K562 (cell line): ENCODE results near the gene AGAP1.

ENCODE experiments used
- FOXK1 ChIP-seq: sonication (generic); formaldehyde crosslinking; IDR thresholded peaks from 2 replicates; pipeline ENCODE4 v1.8.0; 2022; ENCODE audit warnings: missing genetic modification reagents, mild to moderate bottlenecking, borderline replicate concordance
- TEAD4 ChIP-seq, 2 experiments: sonication (generic) in 1 of 2; formaldehyde crosslinking in 1 of 2; IDR thresholded peaks; 2 replicates each; pipeline versions ENCODE4 v1.6.1 to v1.8.0; 2012 to 2022; ENCODE audit warnings: borderline replicate concordance in 1 of 2, inconsistent platforms in 1 of 2, low read length in 1 of 2, mild to moderate bottlenecking in 1 of 2, missing genetic modification reagents in 1 of 2
- TF ChIP-seq, protein P1 (sequence below), 3 experiments: IDR thresholded peaks in 2 of 3; conservative IDR thresholded peaks in 1 of 3; 2 replicates each; pipeline ENCODE4 v1.5.1; 2011 to 2012; ENCODE audit warnings: low read length in 3 of 3, mild to moderate bottlenecking in 3 of 3, control low read depth in 2 of 3, improper control_type of control experiment in 1 of 3, inconsistent platforms in 1 of 3, low read depth in 1 of 3, mixed read lengths in 1 of 3, moderate library complexity in 1 of 3; ENCODE audit not compliant: insufficient read depth in 2 of 3

GRCh38 chr2:235722869-235723268 is 229.0 kb downstream of the AGAP1 start:
- no peak for TF ChIP-seq FOXK1 (CRISPR knock-in tag)
- TF ChIP-seq, protein P1, sequence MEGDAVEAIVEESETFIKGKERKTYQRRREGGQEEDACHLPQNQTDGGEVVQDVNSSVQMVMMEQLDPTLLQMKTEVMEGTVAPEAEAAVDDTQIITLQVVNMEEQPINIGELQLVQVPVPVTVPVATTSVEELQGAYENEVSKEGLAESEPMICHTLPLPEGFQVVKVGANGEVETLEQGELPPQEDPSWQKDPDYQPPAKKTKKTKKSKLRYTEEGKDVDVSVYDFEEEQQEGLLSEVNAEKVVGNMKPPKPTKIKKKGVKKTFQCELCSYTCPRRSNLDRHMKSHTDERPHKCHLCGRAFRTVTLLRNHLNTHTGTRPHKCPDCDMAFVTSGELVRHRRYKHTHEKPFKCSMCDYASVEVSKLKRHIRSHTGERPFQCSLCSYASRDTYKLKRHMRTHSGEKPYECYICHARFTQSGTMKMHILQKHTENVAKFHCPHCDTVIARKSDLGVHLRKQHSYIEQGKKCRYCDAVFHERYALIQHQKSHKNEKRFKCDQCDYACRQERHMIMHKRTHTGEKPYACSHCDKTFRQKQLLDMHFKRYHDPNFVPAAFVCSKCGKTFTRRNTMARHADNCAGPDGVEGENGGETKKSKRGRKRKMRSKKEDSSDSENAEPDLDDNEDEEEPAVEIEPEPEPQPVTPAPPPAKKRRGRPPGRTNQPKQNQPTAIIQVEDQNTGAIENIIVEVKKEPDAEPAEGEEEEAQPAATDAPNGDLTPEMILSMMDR (IDR thresholded peaks at IDR 0.05 in 2 of 3, conservative IDR thresholded peaks at IDR 0.05 in 1 of 3; ENCODE audit: insufficient read depth in 2 of 3, low read depth in 1 of 3, low read length in 3 of 3): no peak
- no peak for TF ChIP-seq TEAD4 (IDR thresholded peaks at IDR 0.05; ENCODE audit: low read length)
- no peak for TF ChIP-seq TEAD4 (CRISPR knock-in tag; IDR thresholded peaks at IDR 0.05; ENCODE audit: borderline replicate concordance)
